RWPE2 (cell line): ENCODE data around the gene DEAF1.

Experiments
- ATAC-seq: fragments of 200-7000 bp; cut with Tn5 transposase; 3 replicates; pipeline ENCODE4 v1.9.1; 2021; ENCODE audit warnings: low read depth
- DNase-seq: peaks from one replicate; pipeline ENCODE4 v3.0.0-alpha.2; 2020; ENCODE audit warnings: low spot score
- H3K27ac ChIP-seq: fragments of 450-650 bp; 2 replicates; pipeline ENCODE4 v1.5.1; 2017; ENCODE audit warnings: mild to moderate bottlenecking; ENCODE audit not compliant: poor library complexity, severe bottlenecking
- H3K27me3 ChIP-seq: fragments of 250-450 bp; sonication (Bioruptor Pico); 2 replicates; pipeline ENCODE4 v1.5.1; 2021; ENCODE audit warnings: mild to moderate bottlenecking, moderate library complexity; ENCODE audit not compliant: insufficient read depth, poor library complexity, severe bottlenecking
- H3K36me3 ChIP-seq: fragments of 250-450 bp; sonication (Bioruptor Pico); 2 replicates; pipeline ENCODE4 v1.5.1; 2020; ENCODE audit warnings: low read depth, mild to moderate bottlenecking, moderate library complexity
- H3K4me1 ChIP-seq: fragments of 250-450 bp; sonication (Bioruptor Pico); 2 replicates; pipeline ENCODE4 v1.5.1; 2021; ENCODE audit warnings: mild to moderate bottlenecking, moderate library complexity; ENCODE audit not compliant: insufficient read depth, poor library complexity, severe bottlenecking
- H3K4me3 ChIP-seq: fragments of 250-450 bp; sonication (Bioruptor Pico); 2 replicates; pipeline ENCODE4 v1.5.1; 2021; ENCODE audit warnings: mild to moderate bottlenecking, moderate library complexity; ENCODE audit not compliant: severe bottlenecking
- H3K9me3 ChIP-seq: fragments of 250-450 bp; sonication (Bioruptor Pico); 2 replicates; pipeline ENCODE4 v1.5.1; 2021; ENCODE audit warnings: mild to moderate bottlenecking, moderate library complexity; ENCODE audit not compliant: severe bottlenecking
- CTCF ChIP-seq: fragments of 450-650 bp; IDR thresholded peaks from one replicate; pipeline ENCODE4 v1.5.1; 2017; ENCODE audit warnings: mild to moderate bottlenecking, moderate library complexity; ENCODE audit not compliant: poor library complexity, severe bottlenecking

DEAF1 gene

GRCh38 chr11:616320-617198, 78.5 kb downstream of the DEAF1 start:
- H3K27ac ChIP-seq, result peak overlapping the region; percentile 53
- ATAC-seq, result no peak
- DNase-seq, result no peak
- H3K27me3 ChIP-seq, result no peaks in the 10 kb centered on the region
- peaks cover 10% of the 10 kb centered on the region for H3K4me1 ChIP-seq
- H3K9me3 ChIP-seq, result no peaks in the 10 kb centered on the region
- no peak for TF ChIP-seq CTCF
- peak overlapping the region; percentile 76 for H3K4me3 ChIP-seq
- H3K36me3 ChIP-seq, result peaks cover 20% of the 10 kb centered on the region

- Histone ChIP-seq H3K4me1 (peaks cover 10% of the 10 kb centered on the region), H3K36me3 (peaks cover 28% of the 10 kb centered on the region), H3K4me3 (peak within 1 kb of the TSS; percentile 76), H3K27ac (peak within 1 kb of the TSS; percentile 53), H3K9me3 (no peaks in the 10 kb centered on the region), H3K27me3 (no peaks in the 10 kb centered on the region)
- peak; percentile 76 for ATAC-seq
- no peak for TF ChIP-seq CTCF
- DNase-seq, result peak; percentile 93
Observed at GRCh38 chr11:615504-616319, 79.3 kb downstream of the DEAF1 start, which contains the start of gene IRF7. TSS of gene IRF7 (minus strand) at chr11:615950. CDS start at chr11:615364, 586 bp downstream.

- Histone ChIP-seq H3K27ac (peak overlapping the region; percentile 53), H3K9me3 (no peaks in the 10 kb centered on the region), H3K27me3 (no peaks in the 10 kb centered on the region), H3K4me3 (peak overlapping the region; percentile 76), H3K4me1 (peaks cover 10% of the 10 kb centered on the region), H3K36me3 (peaks cover 37% of the 10 kb centered on the region)
- no peak for TF ChIP-seq CTCF
- no peak for DNase-seq
- peak; percentile 12; the same call in 2 of the 3 replicates for ATAC-seq
Observed at GRCh38 chr11:614623-615503, 80.2 kb downstream of the DEAF1 start.

GRCh38 chr11:614021-614622, 80.9 kb downstream of the DEAF1 start:
- H3K27me3 ChIP-seq, result no peaks in the 10 kb centered on the region

More at GRCh38 chr11:614021-614622, 80.9 kb downstream of the DEAF1 start:
- DNase-seq (peak; percentile 63), ATAC-seq (peak; percentile 3; the same call in 1 of the 3 replicates)
- Histone ChIP-seq H3K4me3 (no peak overlapping the region), H3K9me3 (no peaks in the 10 kb centered on the region), H3K4me1 (peaks cover 10% of the 10 kb centered on the region), H3K27ac (peak overlapping the region; percentile 53), H3K36me3 (peaks cover 44% of the 10 kb centered on the region)
- no peak for TF ChIP-seq CTCF
